GM23248 (cell line): ENCODE results near the gene CDC42EP5. TPM values are rescaled to one million over a fixed set of nuclear protein-coding genes. Genes with fewer than 3 reads are reported as not detected.

Experiments
- DNase-seq: peaks from one replicate; pipeline ENCODE4 v3.0.0-alpha.2; 2015
- H2AFZ ChIP-seq: fragments of 200-600 bp; sonication (generic); 2 replicates; pipeline ENCODE4 v1.6.1; 2016; ENCODE audit warnings: antibody characterized with exemption
- H3F3A ChIP-seq: fragments of 200-600 bp; sonication (generic); 2 replicates; pipeline ENCODE4 v1.6.1; 2016; ENCODE audit warnings: mild to moderate bottlenecking, antibody characterized with exemption, mixed run types; ENCODE audit not compliant: insufficient read depth
- H3K27ac ChIP-seq: fragments of 200-600 bp; sonication (generic); 2 replicates; pipeline ENCODE4 v1.5.1; 2016; ENCODE audit warnings: mild to moderate bottlenecking
- H3K27me3 ChIP-seq: fragments of 200-600 bp; sonication (generic); replicated peaks from 2 replicates; pipeline ENCODE4 v1.6.1; 2016; ENCODE audit warnings: mild to moderate bottlenecking; ENCODE audit not compliant: insufficient read depth
- H3K36me3 ChIP-seq: fragments of 200-600 bp; sonication (generic); 2 replicates; pipeline ENCODE4 v1.6.1; 2016; ENCODE audit warnings: low read depth, mild to moderate bottlenecking
- H3K4me1 ChIP-seq: fragments of 200-600 bp; sonication (generic); 2 replicates; pipeline ENCODE4 v1.6.1; 2016; ENCODE audit warnings: mild to moderate bottlenecking; ENCODE audit not compliant: insufficient read depth
- H3K4me2 ChIP-seq: fragments of 200-600 bp; sonication (generic); one replicate; pipeline ENCODE4 v1.6.1; 2016; ENCODE audit warnings: mild to moderate bottlenecking; ENCODE audit not compliant: unreplicated experiment
- H3K4me3 ChIP-seq: fragments of 200-600 bp; sonication (generic); 2 replicates; pipeline ENCODE4 v1.5.1; 2016; ENCODE audit warnings: mild to moderate bottlenecking
- H3K79me2 ChIP-seq: fragments of 200-600 bp; sonication (generic); 2 replicates; pipeline ENCODE4 v1.6.1; 2016; ENCODE audit warnings: mild to moderate bottlenecking; ENCODE audit not compliant: insufficient read depth
- H3K9ac ChIP-seq: fragments of 200-600 bp; sonication (generic); 2 replicates; pipeline ENCODE4 v1.6.1; 2016; ENCODE audit warnings: mild to moderate bottlenecking
- H3K9me2 ChIP-seq: fragments of 200-600 bp; sonication (generic); 2 replicates; pipeline ENCODE4 v1.6.1; 2016; ENCODE audit warnings: mixed run types, mild to moderate bottlenecking, moderate library complexity; ENCODE audit not compliant: insufficient read depth
- H3K9me3 ChIP-seq: fragments of 200-600 bp; sonication (generic); one replicate; pipeline ENCODE4 v1.6.1; 2017; ENCODE audit warnings: low read depth
- H4K20me1 ChIP-seq: fragments of 200-600 bp; sonication (generic); 2 replicates; pipeline ENCODE4 v1.6.0; 2016; ENCODE audit not compliant: insufficient read depth
- EZH2 ChIP-seq: fragments of 200-600 bp; sonication (generic); IDR thresholded peaks from 2 replicates; pipeline ENCODE4 v1.6.1; 2018; ENCODE audit warnings: antibody characterized with exemption, mild to moderate bottlenecking; ENCODE audit not compliant: insufficient read depth, poor library complexity, severe bottlenecking
- EZH2phosphoT487 ChIP-seq: fragments of 200-600 bp; sonication (generic); IDR thresholded peaks from 2 replicates; pipeline ENCODE4 v1.6.1; 2018; ENCODE audit warnings: antibody characterized with exemption, moderate library complexity, mild to moderate bottlenecking, low read depth; ENCODE audit not compliant: insufficient read depth
- WGBS, 2 experiments: methylation state at CpG; one replicate each; pipeline ENCODE4 v1.1.6; 2015 to 2017; ENCODE audit warnings: low lambda C conversion rate in 2 of 2, low coverage in 1 of 2; ENCODE audit errors: missing lambda C conversion rate in 2 of 2; 5-methylcytosine and 5-hydroxymethylcytosine counted together
- in situ Hi-C: fragments of 300-500 bp; cut with MboI; formaldehyde crosslinking; loops from 2 replicates; pipeline ENCODE4 v1.15.0; 2020
- polyA plus RNA-seq: library from polyadenylated mRNA; unstranded; fragments of >200 nt; fragmentation: Nextera tagmentation; extraction: Ambion mirVana; gene quantifications from 2 replicates; pipeline ENCODE4 v1.2.1, GENCODE V29; 2016
- small RNA-seq: library from RNA; depleted of rRNA; stranded (forward); fragments of <200 nt; gene quantifications from one replicate; pipeline ENCODE3, GENCODE V24; 2014; ENCODE audit warnings: low read depth, low replicate concordance
- total RNA-seq: library from RNA; depleted of rRNA; stranded (reverse); fragments of >200 nt; shearing (Covaris generic); gene quantifications from 2 replicates; pipeline ENCODE4 v1.2.3, GENCODE V29; 2014; rRNA removed

Gene CDC42EP5
- total and polyA plus RNA-seq, 2 experiments from 2014 or later = 4.4 to 51.7 TPM

DNA sequence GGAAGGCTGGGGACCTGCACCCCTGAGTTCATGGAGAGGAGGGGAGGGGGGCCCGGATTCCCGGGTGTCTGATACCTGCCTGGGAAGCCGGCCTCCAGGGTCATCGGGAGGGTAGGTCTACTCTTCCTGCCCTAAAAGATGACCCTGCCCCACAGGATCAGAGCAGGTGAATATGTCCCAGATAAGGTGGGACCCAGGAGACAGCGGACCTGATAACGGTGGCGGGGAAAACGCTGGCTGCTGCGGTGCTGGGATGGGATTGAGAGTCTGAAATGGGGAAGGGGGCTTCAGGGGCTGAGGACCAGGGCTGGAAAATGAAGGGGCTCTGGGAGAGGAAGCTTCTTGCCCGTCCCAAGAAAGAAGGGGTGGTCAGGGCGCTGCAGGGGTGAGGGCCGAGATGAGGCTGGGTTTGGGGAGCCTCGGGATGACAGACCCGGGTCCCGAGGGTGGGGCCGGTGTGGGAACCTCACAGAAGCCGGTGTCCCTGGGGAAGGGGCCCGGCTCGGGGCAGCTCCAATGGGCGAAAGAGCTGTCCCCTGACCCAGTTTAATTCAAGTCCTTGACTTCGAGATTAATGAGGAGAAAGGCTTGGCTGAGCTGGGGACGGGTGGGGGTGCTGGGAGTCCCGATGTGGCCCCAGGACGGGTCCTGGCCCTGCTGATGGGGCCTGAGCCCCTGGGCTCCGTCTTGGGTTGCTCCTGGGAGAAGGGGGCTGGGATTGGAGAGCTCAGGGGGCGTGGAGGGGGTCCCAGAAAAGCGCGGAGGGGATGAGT, 57.0 kb downstream of the CDC42EP5 start:
- no peak overlapping the region for H3K4me3 ChIP-seq
- in situ Hi-C loops = no loop called here
- no peaks in the 10 kb centered on the region for H3K79me2 ChIP-seq
- H4K20me1 ChIP-seq = no peaks in the 10 kb centered on the region
- H3K4me2 ChIP-seq = no peak overlapping the region
- no peaks in the 10 kb centered on the region for H3K4me1 ChIP-seq
- no peaks in the 10 kb centered on the region for H3F3A ChIP-seq
- 1 to 3% methylated on average over 20 to 28 of the region's 28 CpGs for whole genome bisulfite sequencing, 2 experiments
- TF ChIP-seq EZH2phosphoT487 = no peak
- peak; percentile 62 for TF ChIP-seq EZH2
- no peak overlapping the region for H2AFZ ChIP-seq
- no peak overlapping the region for H3K9ac ChIP-seq
- DNase-seq = no peak
- no peak overlapping the region for H3K27ac ChIP-seq
- peaks cover 35% of the 10 kb centered on the region for H3K27me3 ChIP-seq
- no peaks in the 10 kb centered on the region for H3K36me3 ChIP-seq
- H3K9me2 ChIP-seq = no peaks in the 10 kb centered on the region
- H3K9me3 ChIP-seq = no peaks in the 10 kb centered on the region

DNA sequence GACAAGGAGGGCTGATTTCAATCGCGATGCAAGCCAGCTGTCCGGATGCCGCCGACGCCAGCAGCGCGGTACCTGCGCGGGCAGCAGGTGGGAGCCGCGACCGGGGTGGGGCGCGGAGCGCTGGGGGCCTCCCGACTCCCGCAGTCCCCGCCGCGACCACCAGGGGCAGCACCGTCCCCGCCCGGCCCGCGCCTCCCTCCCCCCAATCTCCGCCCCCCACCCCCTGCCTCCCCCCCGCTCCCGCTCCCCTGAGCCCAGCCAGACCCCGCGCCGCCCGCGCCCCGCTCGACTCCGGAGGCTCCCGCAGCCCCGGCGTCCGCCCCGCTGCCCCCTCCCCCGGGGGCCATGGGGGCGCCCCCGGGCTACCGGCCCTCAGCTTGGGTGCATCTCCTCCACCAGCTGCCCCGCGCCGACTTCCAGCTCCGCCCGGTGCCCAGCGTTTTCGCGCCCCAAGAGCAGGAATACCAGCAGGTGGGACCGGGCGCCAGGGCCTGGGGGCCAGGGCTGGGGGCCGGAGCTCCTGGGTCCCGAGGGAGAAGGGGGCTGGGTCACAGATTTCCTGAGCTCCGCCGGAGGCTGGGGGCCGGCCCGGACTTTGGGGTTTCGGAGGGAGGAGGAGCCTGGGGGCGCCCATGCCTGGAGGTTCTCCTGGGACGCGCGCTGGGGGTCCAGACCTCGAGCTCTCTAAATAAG, 57.7 kb downstream of the CDC42EP5 start, which contains the start of gene TTYH1:
TTYH1 (plus strand) TSS at position 257 of the 693 bp plus-strand sequence; CDS start at position 346, 89 bp downstream.
- Histone ChIP-seq H3K4me1 (no peaks in the 10 kb centered on the region), H3K4me3 (no peak within 1 kb of the TSS), H3K9me3 (no peaks in the 10 kb centered on the region), H4K20me1 (no peaks in the 10 kb centered on the region), H3K27ac (no peak within 1 kb of the TSS), H3K9me2 (no peaks in the 10 kb centered on the region), H3F3A (no peaks in the 10 kb centered on the region), H3K79me2 (no peaks in the 10 kb centered on the region), H2AFZ (no peak within 1 kb of the TSS), H3K9ac (no peak within 1 kb of the TSS), H3K4me2 (no peak within 1 kb of the TSS), H3K27me3 (peaks cover 35% of the 10 kb centered on the region), H3K36me3 (no peaks in the 10 kb centered on the region)
- in situ Hi-C loops = no loop called here
- WGBS, 2 experiments = 10 to 15% methylated on average over 17 to 61 of the region's 68 CpGs
- no peak for DNase-seq
- TF ChIP-seq EZH2phosphoT487 (no peak), EZH2 (no peak)

Small RNA genes lying within 50 kb of the gene (small RNA-seq; reads per million reads assigned to genes)
- gene AC245884.3 = not detected

Other genes with a start within 250 kb of the CDC42EP5 start
- gene LILRA6, start 230.5 kb downstream of the CDC42EP5 start, total RNA-seq = not detected in 2 replicates
- gene LILRA6, start 230.5 kb downstream of the CDC42EP5 start, polyA plus RNA-seq = not detected in 2 replicates
- not detected in 2 replicates for gene LILRB5, start 216.0 kb downstream of the CDC42EP5 start, total RNA-seq
- not detected in 2 replicates for gene LILRB5, start 216.0 kb downstream of the CDC42EP5 start, polyA plus RNA-seq
- not detected in 2 replicates for gene LILRB2, start 192.2 kb downstream of the CDC42EP5 start, total RNA-seq
- not detected in 2 replicates for gene LILRB2, start 192.2 kb downstream of the CDC42EP5 start, polyA plus RNA-seq
- not detected in 2 replicates for gene LILRA5, start 160.1 kb downstream of the CDC42EP5 start, total RNA-seq
- gene LILRA5, start 160.1 kb downstream of the CDC42EP5 start, polyA plus RNA-seq = not detected in 2 replicates
- gene LILRA4, start 134.1 kb downstream of the CDC42EP5 start, total RNA-seq = not detected in 2 replicates
- gene LILRA4, start 134.1 kb downstream of the CDC42EP5 start, polyA plus RNA-seq = not detected in 2 replicates
- gene LAIR1, start 108.4 kb downstream of the CDC42EP5 start, total RNA-seq = not detected in 2 replicates
- not detected in 2 replicates for gene LAIR1, start 108.4 kb downstream of the CDC42EP5 start, polyA plus RNA-seq
- not detected in 2 replicates for gene TTYH1, start 57.8 kb downstream of the CDC42EP5 start, total RNA-seq
- 0.05 TPM in 2 replicates for gene TTYH1, start 57.8 kb downstream of the CDC42EP5 start, polyA plus RNA-seq
- gene LENG8, start 24.1 kb downstream of the CDC42EP5 start, total RNA-seq = 29.2 and 33.9 TPM in 2 replicates
- 34.7 and 45.5 TPM in 2 replicates for gene LENG8, start 24.1 kb downstream of the CDC42EP5 start, polyA plus RNA-seq
- gene LENG9, start 9.5 kb downstream of the CDC42EP5 start, total RNA-seq = 6.6 and 13.5 TPM in 2 replicates
- 0.30 and 0.41 TPM in 2 replicates for gene LENG9, start 9.5 kb downstream of the CDC42EP5 start, polyA plus RNA-seq
- gene LAIR2, start 29.5 kb upstream of the CDC42EP5 start, total RNA-seq = not detected in 2 replicates
- not detected in 2 replicates for gene LAIR2, start 29.5 kb upstream of the CDC42EP5 start, polyA plus RNA-seq
- gene LILRA2, start 100.5 kb upstream of the CDC42EP5 start, total RNA-seq = not detected in 2 replicates
- not detected in 2 replicates for gene LILRA2, start 100.5 kb upstream of the CDC42EP5 start, polyA plus RNA-seq
- gene LILRA1, start 120.3 kb upstream of the CDC42EP5 start, total RNA-seq = not detected in 2 replicates
- gene LILRA1, start 120.3 kb upstream of the CDC42EP5 start, polyA plus RNA-seq = not detected in 2 replicates
- gene LILRB1, start 157.2 kb upstream of the CDC42EP5 start, total RNA-seq = not detected in 2 replicates
- gene LILRB1, start 157.2 kb upstream of the CDC42EP5 start, polyA plus RNA-seq = 0.06 TPM in 1 of 2 replicates, not detected in the other
- gene LILRB4, start 189.7 kb upstream of the CDC42EP5 start, total RNA-seq = not detected in 2 replicates
- gene LILRB4, start 189.7 kb upstream of the CDC42EP5 start, polyA plus RNA-seq = not detected in 2 replicates